DLD1 (cell line): Measurements from ENCODE around the gene TMPRSS4.

ENCODE experiments used
- in situ Hi-C: cut with HindIII; loops from 2 replicates; pipeline ENCODE4 v1.10.0; 2017; ENCODE audit warnings: low sequenced_read_pairs

Gene TMPRSS4, protein sequence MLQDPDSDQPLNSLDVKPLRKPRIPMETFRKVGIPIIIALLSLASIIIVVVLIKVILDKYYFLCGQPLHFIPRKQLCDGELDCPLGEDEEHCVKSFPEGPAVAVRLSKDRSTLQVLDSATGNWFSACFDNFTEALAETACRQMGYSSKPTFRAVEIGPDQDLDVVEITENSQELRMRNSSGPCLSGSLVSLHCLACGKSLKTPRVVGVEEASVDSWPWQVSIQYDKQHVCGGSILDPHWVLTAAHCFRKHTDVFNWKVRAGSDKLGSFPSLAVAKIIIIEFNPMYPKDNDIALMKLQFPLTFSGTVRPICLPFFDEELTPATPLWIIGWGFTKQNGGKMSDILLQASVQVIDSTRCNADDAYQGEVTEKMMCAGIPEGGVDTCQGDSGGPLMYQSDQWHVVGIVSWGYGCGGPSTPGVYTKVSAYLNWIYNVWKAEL

DNA sequence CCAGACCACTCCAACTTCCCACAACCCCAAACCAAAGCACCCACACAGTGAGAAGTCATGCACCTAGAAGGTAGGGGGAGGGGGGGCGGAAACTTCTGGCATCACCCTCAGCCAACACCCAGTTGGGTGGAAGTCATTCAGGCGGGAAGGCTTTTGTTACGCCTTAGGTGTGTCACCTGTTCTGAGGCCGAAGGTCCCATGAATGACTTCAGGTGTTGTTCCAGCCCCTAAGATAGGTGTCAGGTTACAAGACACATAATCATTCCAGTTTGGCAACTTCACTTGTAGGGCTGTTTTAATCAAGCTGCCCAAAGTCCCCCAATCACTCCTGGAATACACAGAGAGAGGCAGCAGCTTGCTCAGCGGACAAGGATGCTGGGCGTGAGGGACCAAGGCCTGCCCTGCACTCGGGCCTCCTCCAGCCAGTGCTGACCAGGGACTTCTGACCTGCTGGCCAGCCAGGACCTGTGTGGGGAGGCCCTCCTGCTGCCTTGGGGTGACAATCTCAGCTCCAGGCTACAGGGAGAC is at the start of gene TMPRSS4:
TSS of gene TMPRSS4 (plus strand) at position 325 of the 528 bp plus-strand sequence. CDS start 225 bp downstream, outside the sequence.
- in situ Hi-C loops, result no loop called here

DNA sequence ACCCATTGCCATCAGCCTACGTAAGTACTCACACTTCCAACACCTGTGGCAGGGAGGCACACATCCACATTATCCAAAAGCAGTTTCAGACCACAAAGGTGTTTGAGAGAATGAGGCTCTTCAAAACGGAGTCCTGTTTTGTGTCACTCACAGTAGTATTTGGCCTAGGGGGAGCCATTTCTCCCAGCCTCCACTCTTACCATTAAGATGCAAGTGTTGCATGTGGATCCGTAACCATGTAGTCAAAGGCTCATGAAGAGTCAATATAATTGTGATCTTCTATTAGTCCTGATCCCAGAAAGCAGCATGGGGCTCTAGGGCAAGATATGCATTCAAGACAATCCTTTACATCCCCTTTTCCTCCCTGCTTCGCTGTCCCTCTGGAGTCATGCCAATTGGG is 49.2 kb upstream of the TMPRSS4 start:
- in situ Hi-C loops, result no loop called here

DNA sequence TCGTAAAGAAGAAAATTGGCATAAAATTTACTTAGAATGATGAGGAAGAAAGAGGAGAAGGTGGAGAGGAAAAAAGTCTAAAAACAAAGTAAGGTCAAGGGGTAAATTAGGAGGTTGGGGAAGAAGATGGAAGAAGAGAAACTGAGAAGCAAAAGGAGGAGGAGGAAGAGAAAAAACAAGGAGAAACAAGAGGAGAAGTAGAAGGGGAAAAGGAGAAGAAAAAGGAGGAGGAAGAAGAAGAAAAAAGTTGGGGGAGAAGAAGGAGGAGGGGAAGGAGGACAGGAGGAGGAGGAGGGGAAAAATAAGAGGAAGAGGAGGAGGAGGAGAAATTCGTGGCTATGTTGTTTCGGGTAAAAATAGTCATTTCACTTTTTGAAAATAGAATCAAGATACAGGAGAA is 48.3 kb upstream of the TMPRSS4 start:
- in situ Hi-C loops, result no loop called here

DNA sequence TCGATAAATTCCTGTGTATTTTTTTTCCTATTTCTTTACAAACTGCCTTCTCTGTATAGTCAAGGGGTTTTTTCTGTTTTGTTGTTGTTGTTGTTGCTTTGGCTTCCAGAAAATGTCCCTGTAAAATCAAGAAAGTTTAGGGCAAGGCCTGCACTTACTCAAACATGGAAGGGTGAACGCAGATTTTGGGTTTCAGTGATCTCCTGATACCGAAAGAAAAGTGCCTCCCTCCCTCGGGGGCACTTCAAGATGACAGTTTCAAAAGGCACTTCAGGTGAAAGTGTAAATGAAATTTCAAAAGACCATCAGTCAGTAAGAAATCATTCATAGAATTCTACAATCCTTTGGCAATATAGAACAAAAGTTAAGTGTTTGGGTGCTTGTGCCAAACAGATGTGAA is 43.4 kb upstream of the TMPRSS4 start:
- in situ Hi-C loops, result no loop called here

DNA sequence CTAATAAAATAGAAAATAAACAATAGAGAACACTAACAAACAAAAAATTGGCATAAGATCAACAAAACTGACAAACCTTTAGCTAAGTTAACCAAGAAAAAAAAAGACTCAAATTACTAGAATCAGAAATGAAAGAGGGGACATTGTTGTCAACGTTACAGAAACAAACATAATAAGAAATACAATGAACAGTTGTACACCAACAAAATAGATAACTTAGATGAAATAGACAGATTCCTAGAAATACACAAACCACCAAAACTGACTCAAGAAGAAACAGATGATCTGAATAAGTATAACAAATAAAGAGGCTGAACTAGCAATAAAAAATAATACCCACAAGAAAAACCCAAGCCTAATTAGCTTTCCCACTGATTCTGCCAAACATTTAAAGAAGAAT is 34.7 kb upstream of the TMPRSS4 start:
- in situ Hi-C loops, result loop anchor here (10.0 kb wide), 1 partner anchor 617 kb away; no protein-coding TSS in a partner anchor

DNA sequence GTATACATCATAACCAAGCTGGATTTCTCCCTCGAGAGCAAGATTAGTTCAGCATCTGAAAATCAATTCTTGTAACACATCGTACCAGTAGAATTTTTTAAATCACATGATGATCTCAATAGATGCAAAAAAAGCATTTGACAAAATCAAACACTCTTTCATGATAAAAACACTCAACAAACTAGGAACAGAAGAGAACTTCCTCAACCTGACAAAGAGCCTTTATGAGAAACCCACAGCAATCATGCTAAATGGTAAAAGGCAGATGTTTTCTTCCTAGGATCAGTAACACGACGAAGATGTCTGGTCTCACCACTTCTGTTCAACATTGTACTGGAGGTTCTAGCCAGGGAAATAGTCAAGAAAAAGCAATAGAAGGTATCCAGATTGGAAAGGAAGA is 34.1 kb upstream of the TMPRSS4 start:
- in situ Hi-C loops, result loop anchor here (10.0 kb wide), 1 partner anchor 618 kb away; no protein-coding TSS in a partner anchor

DNA sequence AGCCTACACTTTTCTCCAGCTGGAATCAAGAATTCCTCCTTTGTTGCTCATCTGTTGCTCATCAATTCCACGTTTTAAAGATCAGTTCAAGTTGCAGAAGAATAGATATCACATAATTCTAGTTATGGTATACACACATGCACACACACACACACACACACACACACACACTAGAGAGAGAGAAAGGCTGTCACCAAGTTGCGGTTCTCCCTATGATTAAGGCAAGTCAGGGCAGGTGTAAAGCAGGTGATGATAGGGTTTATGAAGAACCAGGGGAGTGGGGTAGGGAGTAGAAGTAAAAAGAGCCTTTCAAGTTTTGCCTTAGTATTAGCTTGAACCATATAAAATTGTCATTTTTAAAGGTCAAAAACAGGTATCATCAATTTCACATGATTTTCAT is 31.7 kb upstream of the TMPRSS4 start:
- in situ Hi-C loops, result loop anchor here (10.0 kb wide), 1 partner anchor 620 kb away; no protein-coding TSS in a partner anchor

DNA sequence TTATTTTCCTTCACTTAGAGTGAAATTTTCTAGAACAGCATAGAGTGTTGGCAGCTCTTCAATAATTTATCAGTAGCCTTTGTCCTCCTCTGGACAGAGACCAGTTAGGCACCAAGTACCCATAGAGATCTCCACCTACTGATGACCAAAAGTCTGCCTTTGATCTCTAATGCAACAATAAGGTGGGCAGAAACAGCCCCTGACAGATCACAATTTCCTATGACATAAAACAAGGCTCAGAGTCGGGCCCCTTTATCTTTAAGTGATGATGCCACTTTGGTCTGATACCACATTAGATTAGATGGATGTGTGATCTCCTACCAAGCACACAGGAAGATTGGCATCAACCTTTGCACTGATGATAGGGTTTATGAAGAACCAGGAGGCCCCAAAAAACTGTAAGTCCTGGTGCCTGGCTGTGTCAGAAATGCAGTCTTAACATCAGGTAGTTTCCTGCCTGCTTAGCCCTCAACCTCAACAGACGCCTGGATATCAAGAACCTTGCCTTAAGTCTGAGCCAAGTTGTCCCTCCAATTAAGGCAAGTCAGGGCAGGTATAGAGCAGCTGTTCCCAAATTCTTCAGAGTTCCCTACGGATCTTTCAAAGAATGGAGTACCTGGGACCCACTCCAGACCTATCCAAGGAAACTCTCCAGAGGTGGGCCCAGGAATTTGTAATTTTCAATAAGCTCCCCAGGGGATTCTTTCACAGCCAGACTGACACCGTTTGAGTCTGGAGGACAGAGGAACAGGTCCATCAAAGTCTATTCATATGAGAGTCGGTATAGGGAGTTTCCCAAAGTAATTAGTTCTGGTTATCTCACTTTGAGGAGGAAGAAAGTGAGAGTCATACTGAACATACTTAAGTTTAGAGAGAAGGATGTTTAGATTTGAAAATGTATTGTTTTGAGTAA is 30.6 kb upstream of the TMPRSS4 start:
- in situ Hi-C loops, result loop anchor here (10.0 kb wide), 1 partner anchor 622 kb away; no protein-coding TSS in a partner anchor

DNA sequence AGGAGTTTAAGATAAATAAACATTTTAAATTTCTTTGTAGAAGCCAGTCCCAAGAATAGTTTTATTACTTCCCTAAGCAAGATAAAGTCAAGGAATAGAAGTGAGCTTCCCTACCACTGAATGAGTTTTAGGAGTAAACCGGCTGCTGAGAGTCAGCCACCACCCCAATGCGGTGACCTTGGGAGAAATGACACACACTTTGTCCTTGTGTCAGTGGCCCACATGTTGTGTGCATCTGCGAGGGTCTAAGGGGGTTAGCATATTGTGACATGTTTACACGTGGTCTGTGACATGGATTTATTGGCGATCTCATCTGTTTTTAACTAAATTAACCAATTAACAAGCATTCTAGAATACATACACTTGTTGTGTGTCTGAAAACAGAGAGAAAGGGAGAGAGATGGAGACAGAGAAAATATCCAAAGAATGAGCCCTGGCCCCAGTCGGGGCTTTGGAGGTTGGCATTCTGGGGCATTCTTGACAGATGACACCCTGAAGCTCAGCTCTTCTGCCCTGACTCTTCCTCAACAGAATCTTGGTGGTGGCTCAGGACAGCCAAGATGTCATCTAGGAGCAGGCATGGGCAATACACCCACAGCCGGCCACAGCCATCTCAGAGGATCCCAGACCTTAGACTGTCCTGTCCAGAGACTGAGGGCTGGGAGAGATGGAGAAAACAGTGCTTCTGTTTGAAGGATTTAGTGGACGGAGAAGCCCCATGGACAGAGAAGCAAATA is 29.7 kb upstream of the TMPRSS4 start:
- in situ Hi-C loops, result loop anchor here (10.0 kb wide), 1 partner anchor 622 kb away; no protein-coding TSS in a partner anchor

DNA sequence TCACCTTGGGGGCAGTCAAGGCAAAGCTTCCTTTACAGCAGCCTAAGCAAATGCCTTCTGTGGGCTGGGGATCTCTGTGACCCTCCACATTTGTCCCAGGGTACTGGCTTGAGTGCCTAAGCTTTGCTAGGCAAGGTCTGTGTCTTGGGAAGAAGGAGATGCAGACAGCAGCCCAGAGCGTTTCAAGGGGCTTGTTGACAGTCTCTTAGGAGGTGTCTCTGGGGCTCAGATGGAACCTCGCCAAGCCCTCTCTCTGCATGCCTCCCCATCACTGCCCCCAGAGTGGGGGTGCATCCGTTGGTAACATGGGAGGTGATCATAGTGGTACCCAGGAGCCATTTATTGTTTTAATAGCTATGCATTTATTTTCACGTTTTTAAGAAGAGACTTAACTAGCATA is 29.1 kb upstream of the TMPRSS4 start:
- in situ Hi-C loops, result loop anchor here (10.0 kb wide), 1 partner anchor 623 kb away; no protein-coding TSS in a partner anchor

DNA sequence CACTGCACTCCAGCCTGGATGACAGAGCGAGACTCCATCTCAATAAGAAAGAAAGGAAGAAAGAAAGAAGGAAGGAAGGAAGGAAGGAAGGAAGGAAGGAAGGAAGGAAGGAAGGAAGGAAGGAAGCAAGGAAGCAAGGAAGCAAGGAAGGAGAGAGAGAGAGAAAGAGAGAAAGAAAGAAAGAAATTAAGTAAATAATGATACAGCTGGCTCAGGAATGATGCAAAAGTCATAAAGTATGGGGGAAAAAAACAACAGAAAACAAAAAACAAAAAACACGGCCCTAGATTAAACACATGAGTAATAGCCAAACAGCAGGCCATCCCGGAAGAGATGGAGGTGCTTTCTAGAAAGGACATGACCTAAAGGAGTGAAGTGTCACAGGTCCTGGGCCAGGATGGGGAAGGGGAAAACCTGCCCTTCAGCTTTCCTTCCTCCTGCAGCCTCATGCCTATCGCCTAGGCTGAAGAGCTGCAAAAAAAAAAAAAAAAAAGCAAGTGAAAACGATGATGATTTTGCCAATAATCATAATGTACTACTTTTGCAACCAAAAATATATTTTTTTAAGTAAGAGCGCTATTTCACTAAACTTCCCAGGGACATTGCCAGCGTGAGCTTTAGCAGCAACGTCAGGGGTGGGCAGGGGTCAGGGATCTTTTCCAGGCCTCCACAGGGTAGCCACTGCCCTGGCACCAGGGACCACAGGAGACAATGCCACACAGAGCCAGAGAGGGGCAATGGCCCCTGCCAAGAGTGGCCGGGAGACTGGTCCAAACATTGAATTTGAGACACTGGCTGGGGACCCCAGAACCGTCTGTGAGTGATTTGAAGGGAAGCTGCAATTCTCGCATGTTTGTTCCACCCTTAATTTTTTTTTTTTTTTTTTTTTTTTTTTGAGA is 28.2 kb upstream of the TMPRSS4 start:
- in situ Hi-C loops, result loop anchor here (10.0 kb wide), 1 partner anchor 624 kb away; no protein-coding TSS in a partner anchor

DNA sequence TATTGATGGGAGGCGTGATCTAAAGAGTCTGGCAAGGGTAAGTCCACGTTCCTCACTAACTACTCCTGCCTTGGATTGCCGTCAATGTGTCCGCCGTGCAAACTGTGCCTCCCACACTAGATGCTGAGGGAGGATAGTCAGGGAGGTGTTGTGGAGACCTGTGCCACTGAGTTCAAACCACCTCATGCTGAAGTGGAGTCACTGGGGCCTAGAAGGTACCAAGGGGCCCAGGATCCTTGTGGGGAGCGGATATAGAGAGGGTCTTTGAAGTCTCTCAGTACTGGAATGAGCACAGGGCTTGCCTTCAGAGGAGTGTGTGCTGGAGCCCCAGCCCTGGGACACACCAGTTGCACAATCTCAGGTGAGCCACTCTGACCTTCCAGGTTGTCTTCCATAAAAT is 27.1 kb upstream of the TMPRSS4 start:
- in situ Hi-C loops, result loop anchor here (5.0 to 25.0 kb wide), 3 partner anchors 102 to 625 kb away; partner anchors contain the start of gene FXYD2

DNA sequence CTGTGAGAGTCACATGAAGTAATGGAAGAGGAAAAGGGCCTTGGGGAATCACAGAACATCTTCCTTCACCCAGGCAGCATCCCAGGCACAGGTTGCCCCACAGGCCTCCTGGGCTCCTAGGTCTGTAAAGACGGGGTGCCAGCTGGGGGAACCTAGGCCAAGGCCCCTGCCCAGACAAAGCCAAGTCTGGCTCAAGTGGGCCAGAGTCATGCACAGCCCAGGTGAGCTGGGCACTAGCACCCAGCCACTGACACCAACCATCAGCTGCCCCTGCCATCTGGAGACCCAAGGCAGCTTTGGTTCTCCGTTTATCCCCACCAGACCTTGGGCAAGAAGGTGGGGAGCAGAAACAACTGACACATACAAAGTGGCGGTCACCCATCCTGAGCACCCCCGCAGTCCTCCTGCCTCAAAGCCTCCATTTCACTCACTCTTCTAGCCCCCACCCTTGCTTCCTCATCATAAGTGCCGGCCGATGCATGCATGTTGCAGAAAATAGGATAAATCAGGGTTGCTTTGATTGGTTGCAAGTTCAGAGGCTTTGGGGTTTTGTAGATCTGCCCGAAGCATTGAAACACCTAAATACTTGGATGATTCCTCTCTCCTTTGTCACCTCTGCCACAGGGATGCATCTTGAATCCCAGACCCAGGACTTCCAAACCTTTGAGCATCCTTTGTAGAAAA is 26.5 kb upstream of the TMPRSS4 start:
- in situ Hi-C loops, result loop anchor here (5.0 to 25.0 kb wide), 2 partner anchors 103 to 238 kb away; partner anchors contain the start of gene FXYD2

DNA sequence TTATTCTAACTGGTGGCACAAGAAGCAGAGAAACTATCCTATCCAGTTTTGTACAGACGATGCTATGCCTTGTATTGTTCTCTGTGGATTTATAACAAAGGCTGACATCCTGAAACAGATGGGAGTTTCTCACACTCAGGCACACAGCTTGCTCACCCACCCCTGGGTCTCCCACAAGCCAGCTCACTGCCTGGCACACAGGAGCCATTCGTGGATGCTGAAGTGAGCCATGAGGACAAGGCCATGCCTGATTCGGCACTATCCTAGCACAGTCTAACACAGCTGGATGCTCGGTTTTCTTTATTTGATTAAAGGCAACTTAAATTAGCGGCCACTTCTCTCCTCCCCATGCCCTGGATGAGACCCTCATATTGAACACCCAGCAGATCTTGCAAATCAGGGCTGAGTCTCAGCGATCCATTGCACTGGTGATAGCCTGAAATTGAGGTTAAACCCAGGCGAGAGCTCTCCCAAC is 25.7 kb upstream of the TMPRSS4 start:
- in situ Hi-C loops, result loop anchor here (5.0 to 25.0 kb wide), 2 partner anchors 104 to 239 kb away; partner anchors contain the start of gene FXYD2

DNA sequence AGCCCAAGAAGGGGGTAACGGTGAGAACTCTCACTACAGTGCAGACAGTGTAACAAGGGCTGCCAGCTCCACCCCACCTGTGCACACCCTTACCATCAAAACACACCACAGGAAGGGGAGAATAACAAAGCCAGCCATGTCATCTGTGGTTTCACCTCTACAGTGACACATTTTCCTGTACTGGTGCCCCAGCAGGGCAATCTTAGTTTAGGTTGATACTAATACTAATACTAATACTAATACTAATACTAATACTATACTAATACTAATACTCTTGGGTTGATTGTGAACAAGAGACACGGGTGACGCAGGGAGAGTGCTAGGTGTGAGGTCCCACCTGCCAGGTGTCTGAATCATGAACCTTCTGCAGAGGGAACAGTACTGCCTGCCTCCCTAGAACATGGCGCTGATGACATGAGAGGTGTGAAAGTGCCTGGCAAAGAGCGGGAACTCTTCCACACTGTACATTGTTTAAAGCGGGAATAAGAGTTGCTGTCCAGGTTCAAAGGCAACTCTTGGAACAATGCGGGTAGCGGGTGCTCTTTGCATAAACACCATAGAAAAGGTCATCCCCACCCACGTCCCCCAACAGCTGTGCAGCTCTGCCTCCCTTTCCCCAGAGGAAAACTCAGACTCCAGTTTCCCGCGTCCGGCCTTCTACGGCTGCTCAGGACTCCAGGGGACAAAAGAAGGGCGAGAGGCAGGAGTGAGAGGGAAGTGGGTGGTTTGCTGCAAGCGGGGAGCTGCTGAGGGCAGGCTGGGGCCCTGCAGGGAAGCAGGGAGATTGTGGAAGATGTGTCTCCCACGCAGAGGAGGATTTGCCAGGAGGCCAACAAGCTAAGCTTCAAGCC is 25.0 kb upstream of the TMPRSS4 start:
- in situ Hi-C loops, result loop anchor here (5.0 to 25.0 kb wide), 2 partner anchors 105 to 240 kb away; partner anchors contain the start of gene FXYD2

DNA sequence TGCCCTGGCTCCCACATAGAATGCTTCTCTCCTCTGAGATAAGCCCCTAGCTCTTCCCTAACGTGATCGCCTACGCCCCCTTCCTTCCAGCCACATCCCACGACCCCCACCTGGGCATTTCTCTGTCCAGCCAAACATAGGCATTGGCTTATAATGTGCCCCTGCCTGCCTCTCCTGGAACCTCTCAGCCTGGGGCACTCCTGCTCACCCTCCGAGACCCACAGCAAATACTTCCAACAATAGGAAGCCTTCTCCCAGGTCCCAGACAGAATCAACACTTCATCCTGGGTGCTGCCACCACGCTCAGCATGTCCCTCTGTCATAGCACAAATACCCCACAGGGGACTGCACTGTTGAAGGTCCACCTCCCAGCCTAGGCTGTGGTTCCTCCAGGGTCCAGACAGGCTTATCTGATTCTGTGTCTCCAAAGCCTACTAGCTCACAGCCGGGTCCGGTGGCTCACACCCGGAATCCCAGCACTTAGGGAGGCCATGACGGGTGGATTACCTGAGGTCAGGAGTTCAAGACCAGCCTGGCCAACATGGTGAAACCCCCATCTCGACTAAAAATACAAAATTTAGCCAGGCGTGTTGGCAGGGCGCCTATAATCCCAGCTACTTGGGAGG is 24.2 kb upstream of the TMPRSS4 start:
- in situ Hi-C loops, result loop anchor here (5.0 to 25.0 kb wide), 2 partner anchors 105 to 240 kb away; partner anchors contain the start of gene FXYD2
